Keratinocyte (primary cell): ENCODE measurements around the gene TMPRSS6.

Source experiments
- EZH2 ChIP-seq: IDR thresholded peaks from one replicate; pipeline ENCODE4 v1.6.1; 2012; ENCODE audit warnings: inconsistent platforms, mild to moderate bottlenecking, low read length, moderate library complexity
- TF ChIP-seq, protein P1 (sequence below), 3 experiments: IDR thresholded peaks in 1 of 3; conservative IDR thresholded peaks in 1 of 3; optimal IDR thresholded peaks in 1 of 3; 2 replicates in 2 of 3; 3 replicates in 1 of 3; pipeline versions ENCODE3 to v1.5.1; 2011; ENCODE audit warnings: low read length in 3 of 3, mild to moderate bottlenecking in 3 of 3, moderate library complexity in 2 of 3, control low read depth in 1 of 3, inconsistent platforms in 1 of 3; ENCODE audit not compliant: insufficient read depth in 2 of 3; ENCODE audit errors: extremely low read depth in 1 of 3

DNA sequence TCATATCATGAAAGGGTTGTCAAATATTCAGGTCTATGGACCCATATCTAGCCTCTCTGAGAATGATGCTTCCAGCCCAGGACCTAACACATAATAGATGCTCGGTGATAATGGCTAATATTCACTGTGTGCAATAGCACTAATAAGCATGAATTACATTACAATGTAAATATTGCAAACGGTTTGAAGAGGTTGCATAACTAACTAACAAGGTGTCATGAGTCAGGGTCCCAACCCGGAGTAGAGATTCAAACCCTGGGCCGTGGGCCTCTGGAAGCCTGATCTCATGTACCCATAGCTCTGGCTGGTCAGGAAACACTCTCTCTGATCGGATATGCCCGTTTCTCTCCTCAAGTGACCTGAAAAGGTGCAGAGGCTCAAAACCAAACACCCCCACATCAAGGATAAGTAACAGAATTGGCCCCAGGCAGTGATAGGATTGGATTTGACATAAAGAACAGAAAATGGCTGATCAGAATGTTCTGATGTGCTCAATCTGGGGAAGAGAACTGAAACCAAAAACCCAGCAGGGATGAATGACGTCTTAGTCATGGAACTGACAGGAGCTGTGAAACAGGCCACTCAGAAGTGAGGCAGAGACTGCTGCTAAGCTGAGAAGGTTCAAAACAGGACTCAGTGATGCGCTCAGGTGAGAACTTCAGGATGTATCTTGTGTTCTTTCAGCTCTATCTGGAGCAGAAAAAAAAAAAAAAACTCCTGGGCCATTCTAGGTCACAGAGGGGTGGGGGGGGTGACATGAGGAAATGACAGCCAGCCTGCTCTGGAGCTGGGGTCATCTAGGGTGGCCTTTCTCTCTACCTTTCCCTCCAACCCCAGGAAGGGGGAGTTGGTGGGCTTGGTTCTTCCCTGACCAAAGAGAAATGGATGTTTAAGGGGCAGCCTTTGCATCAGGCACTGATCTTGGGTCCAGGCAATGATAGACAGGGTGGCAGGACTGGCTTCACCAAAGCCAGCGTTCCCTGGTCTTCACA is 64.6 kb downstream of the TMPRSS6 start:
- TF ChIP-seq, protein P1, sequence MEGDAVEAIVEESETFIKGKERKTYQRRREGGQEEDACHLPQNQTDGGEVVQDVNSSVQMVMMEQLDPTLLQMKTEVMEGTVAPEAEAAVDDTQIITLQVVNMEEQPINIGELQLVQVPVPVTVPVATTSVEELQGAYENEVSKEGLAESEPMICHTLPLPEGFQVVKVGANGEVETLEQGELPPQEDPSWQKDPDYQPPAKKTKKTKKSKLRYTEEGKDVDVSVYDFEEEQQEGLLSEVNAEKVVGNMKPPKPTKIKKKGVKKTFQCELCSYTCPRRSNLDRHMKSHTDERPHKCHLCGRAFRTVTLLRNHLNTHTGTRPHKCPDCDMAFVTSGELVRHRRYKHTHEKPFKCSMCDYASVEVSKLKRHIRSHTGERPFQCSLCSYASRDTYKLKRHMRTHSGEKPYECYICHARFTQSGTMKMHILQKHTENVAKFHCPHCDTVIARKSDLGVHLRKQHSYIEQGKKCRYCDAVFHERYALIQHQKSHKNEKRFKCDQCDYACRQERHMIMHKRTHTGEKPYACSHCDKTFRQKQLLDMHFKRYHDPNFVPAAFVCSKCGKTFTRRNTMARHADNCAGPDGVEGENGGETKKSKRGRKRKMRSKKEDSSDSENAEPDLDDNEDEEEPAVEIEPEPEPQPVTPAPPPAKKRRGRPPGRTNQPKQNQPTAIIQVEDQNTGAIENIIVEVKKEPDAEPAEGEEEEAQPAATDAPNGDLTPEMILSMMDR (optimal IDR thresholded peaks at IDR 0.05 in 1 of 3, IDR thresholded peaks at IDR 0.05 in 1 of 3, conservative IDR thresholded peaks at IDR 0.05 in 1 of 3; ENCODE audit: extremely low read depth in 1 of 3, insufficient read depth in 2 of 3, low read length in 3 of 3): no peak
- no peak for TF ChIP-seq EZH2
